CD4-positive, alpha-beta T cell treated with Interleukin-4 for 1 hour (primary cell): ENCODE results near the gene FAHD2A.
"Not testable (repeated sequence)": the region's sequence is repeated elsewhere in the genome, so short reads cannot be mapped to it uniquely, and the experiment has no call there.

ENCODE experiments used
- DNase-seq, 2 donors: peaks; one replicate each; pipeline ENCODE4 v3.0.0-alpha.2; 2020 to 2022

Gene FAHD2A

DNA sequence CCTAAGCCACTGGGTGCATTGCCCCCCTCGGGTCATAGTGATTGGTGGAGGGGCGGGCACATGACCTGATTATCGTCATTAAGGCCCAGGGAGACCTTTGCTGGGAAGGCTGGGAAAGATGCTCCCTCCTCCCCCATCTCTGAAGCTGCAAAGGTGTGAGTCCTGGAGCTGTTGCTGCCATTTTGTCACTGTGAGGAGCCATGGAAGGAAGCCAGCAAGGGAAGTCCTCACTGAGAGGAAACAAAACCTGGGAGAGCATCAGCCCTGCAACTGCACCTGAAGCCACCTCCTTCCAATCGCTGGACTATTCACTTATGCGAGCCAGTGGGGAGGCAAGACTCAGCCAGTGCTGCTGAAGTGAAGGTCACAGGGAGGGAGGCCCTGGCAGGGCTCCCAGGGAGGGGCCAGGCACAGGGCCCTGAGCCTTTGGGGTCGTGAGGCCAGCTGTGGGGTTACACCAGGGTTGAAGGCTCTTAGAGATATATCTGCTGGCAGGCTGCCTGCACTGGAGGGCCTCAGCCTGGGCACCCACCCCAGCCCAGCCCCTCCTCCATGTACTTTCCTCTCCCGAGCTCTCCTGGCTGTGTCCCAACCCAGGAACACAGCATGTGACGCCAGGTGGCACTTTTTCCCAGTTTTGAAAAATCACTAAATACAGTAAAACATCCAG, 10.7 kb upstream of the FAHD2A start:
- no peak for DNase-seq

DNA sequence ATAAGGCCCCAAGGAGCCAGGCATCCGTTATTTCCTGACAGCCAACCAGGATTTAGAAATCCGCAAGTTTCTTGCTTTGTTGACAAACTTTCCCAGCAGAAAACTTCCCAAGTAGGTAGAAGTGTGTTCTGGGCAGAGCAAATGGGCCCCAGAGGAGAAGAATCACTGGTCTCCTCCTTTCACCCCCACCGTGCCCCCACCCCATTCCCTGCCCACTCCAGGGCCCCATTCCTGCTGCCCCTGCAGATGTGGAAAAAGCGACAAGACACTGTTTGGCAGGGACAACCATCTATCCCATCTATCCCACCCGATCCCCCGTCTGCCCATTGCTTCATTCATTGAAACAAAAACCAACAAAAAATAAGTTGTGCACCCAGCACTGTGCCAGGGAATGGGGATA, 10.2 kb upstream of the FAHD2A start:
- DNase-seq: no peak

DNA sequence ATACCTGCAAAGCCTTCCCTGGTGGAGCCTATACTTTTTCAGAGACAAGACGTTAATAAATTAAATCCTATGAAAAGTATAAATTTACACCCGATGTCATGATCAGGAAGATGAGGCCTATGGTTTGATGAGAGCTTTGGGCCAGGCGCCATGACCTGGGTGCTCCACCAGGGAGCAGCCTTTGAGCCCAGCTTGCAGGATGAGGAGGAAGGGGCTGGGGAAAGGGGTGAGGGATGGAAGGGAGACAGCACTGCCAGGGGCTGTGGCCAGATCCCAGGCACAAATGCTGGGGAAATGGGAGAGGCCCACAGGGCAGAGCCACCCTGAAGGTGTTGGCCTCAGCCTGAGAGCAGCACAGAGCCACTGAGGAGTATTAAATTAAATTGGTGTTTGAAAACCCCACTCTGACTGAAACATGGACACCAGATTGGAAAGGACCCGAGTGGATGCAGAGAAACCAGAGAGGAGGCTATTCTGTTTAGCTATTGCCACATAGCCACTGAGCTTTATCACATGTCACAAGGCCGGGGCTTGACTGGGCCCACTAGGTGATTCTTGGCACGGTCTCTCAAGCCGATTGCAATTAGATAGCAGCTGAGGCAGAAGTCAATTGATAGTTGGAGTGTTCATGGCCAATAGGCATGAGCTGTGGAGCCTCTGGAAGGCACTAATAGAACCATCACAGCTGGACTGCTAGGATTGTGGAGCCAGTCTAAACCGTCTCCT, 9.6 kb upstream of the FAHD2A start:
- no peak for DNase-seq

DNA sequence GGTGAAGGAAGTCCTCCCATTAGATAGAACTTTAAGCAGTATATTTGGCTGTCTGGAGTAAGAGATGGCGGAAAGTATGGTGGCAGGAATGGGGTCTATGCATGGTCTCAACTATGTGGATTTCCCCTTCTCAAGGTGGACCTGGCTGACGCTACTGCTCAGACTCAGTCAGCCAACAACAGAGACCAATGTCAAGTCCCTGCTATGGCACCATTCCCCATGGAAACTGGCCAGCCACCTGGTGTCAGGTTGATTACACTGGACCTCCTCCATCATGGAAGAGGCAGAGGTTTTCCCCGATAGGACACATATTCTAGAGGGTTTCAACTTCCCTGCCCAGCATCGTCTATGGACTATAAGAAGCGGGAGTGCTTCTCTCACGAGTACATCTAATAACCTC, 8.6 kb upstream of the FAHD2A start:
- DNase-seq: no peak

DNA sequence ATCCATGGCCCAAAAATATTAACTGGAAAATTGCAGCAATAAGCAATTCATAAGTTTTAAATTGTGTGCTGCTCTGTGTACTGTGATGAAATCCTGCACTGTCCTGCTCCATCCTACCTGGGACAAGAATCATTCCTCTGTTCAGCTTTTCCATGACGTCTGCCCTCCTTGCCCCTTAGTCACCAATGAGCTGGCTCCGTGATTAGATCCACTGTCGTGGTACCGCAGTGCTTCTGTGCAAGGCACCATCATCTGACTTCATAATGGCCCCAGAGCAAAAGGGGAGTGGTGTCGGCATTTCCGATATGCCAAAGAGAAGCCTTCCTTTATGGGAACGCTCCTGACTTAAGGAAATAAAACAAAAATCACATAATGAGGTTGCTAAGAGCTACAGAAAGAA, 3.4 kb upstream of the FAHD2A start:
- no peak for DNase-seq

DNA sequence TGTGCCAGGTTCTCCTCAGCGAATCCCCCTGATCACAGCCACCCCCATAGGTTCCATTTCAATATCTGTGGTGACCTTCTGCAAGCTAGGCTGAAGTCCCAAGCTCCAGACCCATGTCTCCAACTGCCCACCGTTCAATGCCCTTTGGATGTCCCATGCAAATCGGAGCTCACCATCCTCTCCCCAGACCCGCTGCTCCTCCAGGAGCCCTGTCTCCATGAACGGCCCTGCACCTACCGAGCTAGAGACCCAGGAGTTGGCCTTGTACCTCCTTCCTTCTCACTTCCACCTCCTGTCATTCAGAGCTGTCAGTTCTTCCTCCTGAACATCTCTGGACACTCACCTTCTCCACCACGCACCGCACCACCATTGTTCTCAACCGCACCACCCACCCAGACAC, 1.0 kb upstream of the FAHD2A start:
- DNase-seq: no peak

DNA sequence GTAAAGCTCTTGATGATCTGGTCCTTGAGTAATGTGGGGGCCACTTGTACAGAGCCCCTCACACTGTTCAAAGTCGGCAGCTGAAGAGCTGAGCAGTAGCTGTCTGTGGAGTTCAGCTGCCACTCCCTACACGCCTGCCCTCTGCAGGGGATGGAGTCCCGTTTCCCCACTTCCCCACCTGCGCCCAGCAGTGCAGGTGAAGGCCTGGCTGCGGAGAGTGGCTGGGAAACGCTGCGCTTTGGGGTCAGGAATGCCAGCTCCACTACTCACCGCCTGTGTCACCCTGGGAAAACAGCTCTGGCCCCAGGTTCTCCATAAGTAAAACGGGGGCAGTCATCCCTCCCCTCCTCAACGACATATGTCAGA, 521 bp upstream of the FAHD2A start:
- not testable (repeated sequence) for DNase-seq

DNA sequence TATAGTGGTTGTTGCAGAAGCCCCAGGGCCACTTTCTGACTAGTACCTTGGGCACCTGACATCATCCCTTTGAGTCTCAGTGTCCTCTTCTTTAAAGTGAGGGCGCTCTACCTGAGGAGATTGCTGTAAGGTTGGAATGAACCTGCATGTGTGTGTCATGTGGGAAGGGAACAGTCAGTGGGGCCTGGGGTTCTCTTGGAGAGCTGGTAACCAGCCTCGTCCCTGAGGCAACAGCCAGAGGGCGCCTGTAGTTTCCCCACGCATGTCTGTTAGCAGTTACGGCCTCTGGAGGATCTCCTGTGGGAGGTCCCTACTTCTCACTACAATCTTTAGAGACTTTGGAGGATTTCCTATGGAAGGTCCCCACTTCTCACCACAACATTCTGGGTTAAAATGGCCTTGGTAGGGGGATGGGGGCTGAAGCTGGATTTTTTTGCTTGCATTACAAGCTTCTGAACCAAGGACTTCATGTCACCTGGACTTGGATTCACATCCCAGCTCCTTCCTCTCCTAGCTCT, 755 bp downstream of the FAHD2A start:
- DNase-seq: peak; percentile 37 to 41

DNA sequence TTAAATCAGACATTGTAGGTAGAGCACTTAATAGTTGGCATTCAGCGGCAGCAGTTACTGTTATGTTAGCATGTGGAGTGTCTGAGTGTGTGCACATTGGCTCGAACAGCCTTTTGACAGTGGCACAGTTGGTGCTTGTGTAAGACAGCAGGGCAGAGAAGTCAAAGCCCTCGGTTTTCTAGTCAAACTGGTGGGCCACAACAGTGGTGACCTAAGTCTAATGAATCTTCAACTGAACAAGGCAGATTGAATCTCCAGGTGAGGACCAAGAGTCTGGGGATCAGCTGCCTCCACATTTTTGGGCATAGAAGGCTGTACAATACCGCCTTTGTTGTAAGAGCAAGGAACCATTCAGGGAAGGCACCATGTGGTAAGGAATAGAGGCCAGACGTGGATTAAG, 1.3 kb downstream of the FAHD2A start:
- DNase-seq: not testable (repeated sequence)

DNA sequence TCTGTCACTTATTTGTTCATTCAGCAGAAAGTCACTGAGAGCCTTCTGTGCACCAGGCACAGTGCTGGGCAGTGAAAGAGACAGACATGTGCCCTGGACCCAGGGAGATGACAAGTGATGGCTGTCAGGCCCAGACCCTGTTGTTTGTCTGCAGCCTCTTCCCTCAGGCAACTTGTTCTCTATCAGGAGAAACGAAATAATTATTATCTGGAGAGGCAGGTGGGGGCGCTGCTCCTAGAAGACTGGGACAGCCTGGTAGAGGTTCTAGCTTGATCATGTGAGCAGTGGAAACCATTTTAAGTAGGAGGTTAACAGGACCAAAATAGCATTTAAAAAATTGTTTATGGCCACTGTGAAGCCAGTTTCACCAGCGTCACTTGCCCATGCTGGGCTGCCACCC, 2.2 kb downstream of the FAHD2A start:
- not testable (repeated sequence) for DNase-seq

DNA sequence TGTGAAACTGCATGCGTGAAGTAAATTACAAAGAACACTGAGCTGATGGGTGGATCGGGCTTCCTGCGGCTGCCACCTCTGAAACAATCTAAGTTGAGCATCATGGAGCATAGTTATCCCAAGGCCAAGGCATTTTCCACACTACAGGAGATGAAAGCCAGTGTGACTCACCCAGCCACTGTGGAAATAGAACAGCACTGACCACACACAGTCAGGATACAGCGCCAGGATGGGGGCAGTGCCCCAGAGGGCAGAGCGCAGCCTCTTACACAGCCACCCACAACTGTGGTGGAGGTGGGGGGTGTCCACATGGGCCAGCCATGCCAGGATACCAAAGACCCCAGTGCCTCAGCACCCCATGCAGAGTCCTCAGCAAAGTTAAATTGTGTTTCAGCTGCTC, 8.7 kb downstream of the FAHD2A start:
- not testable (repeated sequence) for DNase-seq

DNA sequence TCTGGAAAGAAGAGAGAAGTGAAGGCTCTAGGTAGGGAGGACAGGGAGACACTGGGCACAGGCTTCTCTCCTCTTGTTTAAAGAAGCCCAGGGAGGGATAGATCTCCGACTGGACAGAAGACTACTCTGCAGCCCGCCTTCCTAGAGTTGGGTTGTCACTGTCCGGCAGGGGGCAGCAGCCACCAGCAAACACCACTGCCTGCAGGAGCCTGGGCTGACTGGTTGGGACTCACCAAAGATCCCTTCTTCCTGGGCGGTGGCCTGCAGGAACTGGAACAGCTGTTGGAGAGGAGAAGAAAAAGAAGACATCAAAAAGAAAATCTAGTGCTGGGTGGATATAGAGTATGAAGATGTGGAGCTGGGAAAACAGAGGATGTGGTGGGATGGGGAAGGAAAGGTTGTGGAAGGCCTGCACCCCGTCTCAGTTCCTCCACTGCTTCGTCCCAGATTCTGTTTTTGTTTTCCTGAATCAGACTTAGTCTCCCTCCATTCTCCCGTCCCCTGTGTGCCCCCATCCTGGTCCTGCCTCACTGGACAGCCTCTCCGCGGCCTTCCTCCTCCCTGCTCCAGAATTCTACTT, 11.6 kb downstream of the FAHD2A start:
- peak; percentile 47 to 53 for DNase-seq

DNA sequence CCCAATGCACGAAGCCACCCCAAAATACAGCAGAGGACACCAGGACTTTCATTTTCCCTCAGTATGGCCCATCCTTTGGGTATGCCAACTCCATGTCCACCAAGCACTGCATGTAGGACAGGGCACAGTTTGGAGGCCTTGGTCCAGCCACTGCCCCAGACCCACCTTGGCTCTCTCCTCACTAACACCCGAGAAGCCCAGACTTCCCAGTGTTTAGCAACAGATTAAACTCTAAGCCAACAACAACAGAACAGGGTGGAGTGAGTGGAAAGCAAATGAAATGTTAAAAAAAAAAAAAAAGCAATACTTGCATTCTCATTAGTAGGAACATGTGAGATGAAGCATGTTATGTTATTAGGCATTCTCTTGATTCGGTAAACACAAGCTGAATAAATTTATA, 12.6 kb downstream of the FAHD2A start:
- DNase-seq: not testable (repeated sequence)

DNA sequence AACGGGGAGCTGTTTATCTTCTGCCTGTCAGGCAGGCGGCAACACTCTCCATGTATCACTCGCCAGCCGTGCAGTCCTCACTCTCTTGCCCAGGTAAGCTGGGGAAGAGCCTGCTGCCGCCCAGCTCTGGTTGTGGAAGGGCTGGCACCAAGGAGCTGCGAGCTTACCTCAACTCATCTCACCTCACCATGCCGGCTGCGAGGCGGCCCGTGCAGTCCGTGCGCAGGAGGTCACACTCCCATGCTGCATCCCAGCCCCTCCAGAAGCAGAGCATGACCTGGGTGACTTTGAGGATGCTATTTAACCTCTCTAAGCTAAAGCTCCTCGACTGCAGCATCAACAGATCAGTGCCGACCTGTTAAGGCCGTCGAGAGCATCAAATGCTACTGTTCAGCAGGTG, 13.1 kb downstream of the FAHD2A start:
- not testable (repeated sequence) for DNase-seq

DNA sequence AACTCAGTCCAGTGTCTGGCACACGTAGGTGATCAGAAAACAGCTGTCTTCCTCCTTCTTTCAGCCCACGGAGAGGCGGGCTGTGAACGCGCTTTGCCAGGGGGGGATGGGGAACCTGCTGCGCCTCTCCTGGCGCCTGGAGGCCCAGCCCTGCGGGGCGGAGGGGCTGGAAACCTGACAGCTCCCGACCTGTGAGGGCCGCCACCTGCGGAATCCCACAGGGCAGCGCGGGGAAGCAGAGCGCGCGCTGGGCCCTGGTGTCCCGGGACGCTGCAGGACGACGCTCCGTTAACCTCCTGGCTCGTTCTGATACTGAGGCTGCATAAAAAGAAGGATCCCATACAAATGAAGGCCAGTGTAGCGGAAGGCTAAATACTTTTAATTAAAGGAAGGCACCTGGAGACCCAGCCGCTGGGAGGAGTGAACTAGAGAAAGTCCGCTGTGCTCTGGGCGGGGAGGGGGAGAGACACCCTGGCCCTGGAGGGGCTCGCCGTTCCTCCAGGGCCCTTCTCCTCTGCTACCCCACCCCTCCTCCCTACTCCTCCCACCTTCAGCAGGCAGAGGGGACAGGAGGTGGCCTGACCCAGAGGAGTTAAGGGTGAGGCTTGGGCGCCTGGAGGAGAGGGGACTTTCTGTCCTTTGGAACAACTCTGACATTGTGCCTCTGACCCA, 24.8 kb downstream of the FAHD2A start:
- not testable (repeated sequence) for DNase-seq

DNA sequence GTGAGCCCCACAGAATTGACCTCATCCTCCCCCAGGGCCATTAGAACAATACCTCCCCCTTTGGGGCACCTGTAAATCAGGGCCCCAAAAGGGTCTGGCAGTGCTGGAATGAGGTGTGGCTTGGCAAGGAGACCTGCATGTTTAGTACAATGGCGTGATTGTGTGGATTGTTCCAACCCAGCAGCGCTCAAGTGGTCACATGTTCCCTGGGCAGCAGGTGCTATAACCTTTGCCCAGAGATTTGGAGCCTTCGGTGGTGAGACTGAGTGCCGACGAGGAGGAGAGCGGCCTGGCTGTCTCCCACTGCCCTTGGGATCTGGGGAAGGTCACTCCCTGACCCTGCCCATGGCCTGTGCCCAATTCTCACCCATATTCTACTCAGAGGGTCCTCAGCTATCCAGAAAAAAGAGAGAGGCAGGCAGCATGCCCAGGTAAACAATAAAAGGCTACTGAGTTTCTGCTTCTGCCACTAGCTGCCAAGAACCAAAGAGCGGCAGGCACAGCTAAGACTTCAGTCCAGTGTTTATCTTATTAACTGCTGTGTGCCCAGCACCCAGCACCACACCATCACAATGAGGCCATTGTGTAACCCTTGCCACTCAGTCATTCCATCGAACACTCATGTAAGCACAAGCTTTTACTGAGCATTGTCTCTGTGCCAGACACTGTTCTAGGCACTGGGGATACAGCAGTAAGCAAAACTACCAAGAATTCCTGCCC, 27.4 kb downstream of the FAHD2A start:
- not testable (repeated sequence) for DNase-seq

DNA sequence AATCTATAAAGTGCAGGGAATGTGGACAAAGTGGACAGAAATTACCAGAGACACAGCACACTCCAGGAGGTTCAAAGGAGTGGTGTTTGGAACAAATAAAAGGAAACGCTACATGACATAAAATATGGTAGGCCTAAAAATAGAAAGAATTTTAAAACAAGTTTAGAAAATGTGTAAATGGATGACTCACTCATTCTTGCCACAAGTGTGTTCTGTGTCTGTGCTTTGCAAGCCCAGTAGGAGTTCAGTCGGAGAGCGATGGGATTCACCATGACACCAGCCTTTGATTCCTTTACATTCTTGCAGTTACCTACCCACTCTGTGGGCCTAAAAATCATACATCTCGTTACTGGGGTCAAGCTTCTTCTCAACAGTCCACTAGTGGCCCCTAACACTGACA, 30.9 kb downstream of the FAHD2A start:
- not testable (repeated sequence) for DNase-seq

DNA sequence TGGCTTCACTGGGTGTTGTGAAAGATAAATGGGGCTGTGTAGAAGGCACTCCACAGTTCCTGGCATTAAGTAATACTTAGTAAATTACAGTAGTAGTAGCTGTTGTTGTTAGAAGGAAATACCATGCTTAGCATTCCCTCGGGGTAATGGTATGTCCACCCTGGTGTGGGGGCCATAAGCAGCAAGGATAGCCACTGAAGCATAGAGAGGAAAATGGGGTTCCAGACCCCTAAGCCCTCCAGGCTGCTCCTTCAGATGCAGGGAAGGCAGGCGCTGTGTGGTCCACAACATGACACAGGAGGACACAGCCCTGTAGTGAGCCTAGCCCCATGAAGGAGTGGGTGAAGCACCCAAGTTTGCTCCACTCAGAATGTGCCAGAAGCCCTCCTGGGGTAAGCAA, 31.5 kb downstream of the FAHD2A start:
- DNase-seq: not testable (repeated sequence)

DNA sequence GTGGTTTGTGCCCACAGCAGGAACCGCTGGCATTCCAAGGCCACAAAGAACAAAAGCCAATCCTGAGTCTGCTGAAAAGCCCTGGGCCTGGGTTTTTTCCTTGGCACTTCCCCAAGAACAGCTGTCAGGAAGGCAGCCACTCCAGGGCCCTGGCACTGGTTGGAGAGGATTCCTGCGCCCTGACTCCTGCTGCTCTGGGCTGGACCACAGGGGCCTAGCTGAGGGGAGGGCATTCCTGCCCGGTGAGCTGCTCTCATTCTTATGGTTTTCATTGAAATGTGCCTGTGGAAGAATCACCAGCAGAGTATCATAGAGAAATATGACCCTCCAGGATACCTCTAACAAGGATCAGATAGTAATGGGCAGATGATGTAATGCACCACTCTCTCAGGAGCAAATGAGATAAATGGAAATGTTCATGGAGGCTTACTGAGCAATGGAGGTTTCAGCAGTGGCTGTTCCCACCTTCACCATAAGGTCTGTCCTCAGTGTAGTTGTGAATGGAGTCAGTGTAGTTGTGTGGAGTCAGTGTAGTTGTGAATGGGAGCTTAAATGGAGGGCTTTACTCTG, 32.1 kb downstream of the FAHD2A start:
- DNase-seq: not testable (repeated sequence)

DNA sequence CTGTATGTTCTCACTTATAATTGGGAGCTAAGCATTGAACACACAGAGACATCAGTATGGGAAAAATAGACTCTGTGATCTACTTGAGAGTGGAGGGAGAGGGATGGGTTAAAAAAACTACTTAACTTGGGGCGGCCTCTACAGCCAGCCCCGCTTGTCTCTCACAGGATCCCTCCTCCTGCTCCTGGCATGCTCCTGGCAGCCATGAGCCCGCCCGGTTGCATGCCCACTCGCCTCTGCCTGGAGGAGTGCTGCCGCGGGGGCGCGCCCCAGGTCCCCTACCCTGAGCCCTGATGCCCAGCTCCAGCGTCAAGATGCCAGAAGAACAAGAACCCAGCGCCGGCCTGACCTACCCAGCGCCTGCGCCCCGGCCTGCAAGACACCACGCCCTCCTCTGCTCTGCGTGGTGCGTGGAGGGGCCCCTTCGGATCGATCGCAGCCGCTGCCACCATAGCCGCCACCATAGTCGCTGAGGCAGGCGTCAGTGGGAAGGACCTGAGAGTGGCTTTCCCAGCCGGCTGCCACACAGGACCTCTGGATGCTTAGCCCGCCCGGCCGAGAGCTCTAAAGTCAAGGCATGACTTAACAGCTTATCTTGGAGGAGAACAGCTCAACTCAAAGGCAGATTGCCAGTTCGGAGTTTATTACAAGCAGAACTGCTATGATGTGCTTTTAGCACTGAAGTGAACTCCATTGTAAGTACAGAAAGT, 32.8 kb downstream of the FAHD2A start:
- DNase-seq: not testable (repeated sequence)

DNA sequence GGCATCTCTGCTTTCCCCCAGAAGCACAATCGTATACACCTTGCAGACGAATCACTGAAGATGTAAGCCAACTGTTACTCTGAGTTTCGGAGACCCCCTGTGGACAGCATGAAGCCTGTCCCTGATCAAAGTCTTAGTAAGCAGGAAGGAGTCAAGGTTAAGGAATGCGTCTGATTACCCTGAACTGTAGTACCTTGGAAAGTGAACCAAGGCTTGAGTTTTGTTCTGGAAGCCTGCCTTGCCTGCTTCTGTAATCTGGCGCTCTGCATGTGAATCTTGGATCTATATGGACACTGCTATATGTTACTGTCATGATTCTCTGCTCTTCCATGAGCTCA, 33.3 kb downstream of the FAHD2A start:
- DNase-seq: not testable (repeated sequence)
